Measurements from ENCODE around the gene USH2A.
"Not testable (repeated sequence)": the region's sequence is repeated elsewhere in the genome, so short reads cannot be mapped to it uniquely, and the experiment has no call there.

Gene USH2A

GRCh38 chr1:216387782-216388181 lies 35.5 kb downstream of the USH2A start:
- no peak for DNase-seq

DNA sequence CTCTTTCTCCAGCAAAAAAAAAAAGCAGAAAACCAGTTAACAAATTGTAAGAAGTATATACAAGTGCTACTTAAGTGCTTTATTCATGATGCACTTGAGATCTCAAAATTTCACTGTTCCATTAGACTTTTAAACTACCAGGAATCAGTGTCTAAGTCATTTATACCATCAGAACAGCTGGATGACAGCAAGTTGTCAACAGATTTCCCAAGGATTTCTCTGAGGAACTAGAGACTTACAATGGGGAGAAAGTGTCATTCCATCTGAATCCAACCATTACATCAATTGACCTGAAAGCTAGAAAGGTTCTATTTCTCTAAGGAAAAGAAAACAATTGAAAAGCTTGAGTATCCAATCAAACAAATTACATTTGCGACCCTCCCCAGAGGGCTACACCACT lies 43.8 kb downstream of the USH2A start:
- peak; percentile 58 for DNase-seq

DNA sequence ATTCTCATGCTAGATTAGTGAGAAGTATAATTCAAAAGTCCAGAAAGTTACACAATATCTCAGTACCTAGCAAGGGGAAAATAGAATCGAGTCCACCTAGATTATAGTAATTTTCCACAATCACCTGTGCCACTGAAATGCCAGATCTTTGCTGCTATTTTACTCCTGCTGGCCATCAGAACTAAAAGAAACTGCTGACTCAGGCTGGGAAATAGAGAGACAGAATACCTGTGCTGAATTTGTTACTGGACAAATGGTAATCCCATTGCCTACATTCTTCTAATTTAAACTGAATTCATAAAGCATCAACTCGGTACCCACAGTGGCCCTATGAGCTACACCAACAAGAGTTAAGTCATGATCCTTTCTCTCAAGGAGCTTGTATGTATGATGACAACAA lies 55.0 kb downstream of the USH2A start:
- no peak for DNase-seq

GRCh38 chr1:216366979-216367378 lies 56.3 kb downstream of the USH2A start:
- DNase-seq, result no peak

DNA sequence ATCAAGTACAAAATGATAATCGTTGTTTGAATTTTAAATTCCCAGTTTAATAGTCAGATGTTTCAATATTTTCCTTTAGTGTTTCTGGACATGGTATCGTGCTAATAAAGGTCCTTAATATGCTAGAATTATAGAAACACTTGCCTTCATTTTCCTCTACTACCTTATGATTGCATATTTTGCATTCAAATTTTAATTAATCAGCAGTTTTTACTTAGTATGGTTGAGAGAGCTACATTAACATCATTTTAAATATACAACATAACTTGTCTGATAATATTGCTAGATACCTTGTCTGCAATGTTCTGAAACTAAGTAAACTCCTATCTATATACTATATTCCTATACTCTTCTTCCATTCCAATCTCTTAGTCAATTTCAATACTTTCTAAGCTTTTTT lies 66.3 kb downstream of the USH2A start:
- no peak for DNase-seq

GRCh38 chr1:216350186-216350585 lies 73.1 kb downstream of the USH2A start:
- no peak for DNase-seq

DNA sequence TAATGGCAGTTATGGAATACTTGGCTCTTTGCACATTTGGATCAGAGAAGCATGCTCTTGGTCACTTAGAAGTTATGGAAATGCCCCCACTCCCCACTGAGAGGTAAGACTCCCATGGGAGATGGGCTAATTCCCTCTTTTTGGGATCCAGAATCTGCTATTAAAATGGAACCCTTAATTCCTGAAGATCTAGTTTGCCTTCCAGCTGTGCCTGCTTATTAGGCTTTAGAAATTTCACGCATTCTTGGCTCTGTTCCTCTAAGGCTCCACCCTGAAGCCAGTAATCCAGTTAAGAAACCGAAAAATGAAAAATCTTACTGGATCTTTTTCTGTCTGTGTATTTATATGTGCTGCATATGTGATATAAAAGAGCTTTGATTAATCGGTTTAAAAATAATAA lies 76.7 kb downstream of the USH2A start:
- DNase-seq, result no peak

GRCh38 chr1:216340542-216340941 lies 82.7 kb downstream of the USH2A start:
- DNase-seq, result not testable (repeated sequence)

- DNase-seq, result no peak
Measured at GRCh38 chr1:216332462-216332861, 90.8 kb downstream of the USH2A start.

DNA sequence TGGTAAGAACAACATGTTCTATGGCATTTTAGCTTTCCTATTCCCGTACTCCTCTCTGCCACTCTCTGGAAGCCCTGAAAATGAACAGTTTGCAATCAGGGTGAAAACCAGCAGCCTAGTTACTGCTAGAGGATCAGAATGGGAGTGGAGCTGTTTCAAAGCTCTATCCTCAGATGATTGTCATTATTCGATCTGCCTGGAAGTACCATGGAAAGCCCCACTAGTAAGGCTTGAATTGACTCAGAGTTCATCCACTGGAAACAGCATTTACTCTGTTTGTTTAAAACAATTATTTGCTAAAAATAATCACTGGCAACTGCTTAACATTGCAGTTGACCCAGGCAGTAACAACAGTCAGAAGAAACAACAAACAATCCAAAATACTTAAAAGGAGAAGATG lies 91.2 kb downstream of the USH2A start:
- no peak for DNase-seq

- DNase-seq, result no peak
Measured at GRCh38 chr1:216331211-216331610, 92.0 kb downstream of the USH2A start.

GRCh38 chr1:216330262-216330661 lies 93.0 kb downstream of the USH2A start:
- no peak for DNase-seq

GRCh38 chr1:216325946-216326345 lies 97.3 kb downstream of the USH2A start:
- DNase-seq, result no peak

DNA sequence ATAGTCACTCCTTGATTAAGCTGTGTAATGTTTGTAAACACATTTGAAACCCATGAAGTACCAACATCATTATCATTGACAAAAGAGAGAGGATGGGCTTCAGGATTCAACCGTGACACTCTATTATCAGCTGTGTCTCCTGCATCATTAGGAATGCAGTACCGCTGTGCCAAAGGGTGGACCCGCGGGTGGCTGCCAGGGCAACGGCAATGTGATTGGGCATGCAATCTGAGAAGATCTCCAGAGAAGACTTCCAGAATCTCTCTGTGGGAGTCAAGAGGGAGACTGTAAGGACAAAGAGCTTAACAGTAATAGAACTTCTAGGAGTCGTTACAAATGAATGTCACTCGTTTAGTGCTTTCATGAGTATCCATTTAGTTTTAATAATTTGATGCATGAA lies 97.9 kb downstream of the USH2A start:
- no peak for DNase-seq

GRCh38 chr1:216323344-216323743 lies 99.9 kb downstream of the USH2A start:
- no peak for DNase-seq

- no peak for DNase-seq
Measured at GRCh38 chr1:216314379-216315095, 108.7 kb downstream of the USH2A start.

DNA sequence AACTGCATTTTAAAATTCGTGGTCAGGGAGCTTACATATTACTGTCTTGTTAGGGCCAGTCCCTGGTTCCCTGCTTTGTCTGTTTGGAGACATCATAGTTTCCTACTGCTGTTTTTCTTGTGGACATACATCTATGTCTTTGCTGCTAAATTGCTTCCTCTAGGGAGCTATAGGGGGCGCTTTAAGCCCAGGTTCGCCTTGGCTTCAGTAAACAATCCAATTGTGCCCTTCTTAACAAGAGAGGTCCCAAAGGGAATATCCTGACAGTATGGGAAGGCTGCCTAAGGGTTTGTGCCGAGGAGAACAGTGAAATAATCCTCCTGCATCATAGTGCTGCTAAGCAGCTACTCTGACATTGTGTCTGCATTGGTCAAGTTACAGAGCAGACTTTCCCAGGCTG lies 112.5 kb downstream of the USH2A start:
- peak; percentile 79 for DNase-seq

DNA sequence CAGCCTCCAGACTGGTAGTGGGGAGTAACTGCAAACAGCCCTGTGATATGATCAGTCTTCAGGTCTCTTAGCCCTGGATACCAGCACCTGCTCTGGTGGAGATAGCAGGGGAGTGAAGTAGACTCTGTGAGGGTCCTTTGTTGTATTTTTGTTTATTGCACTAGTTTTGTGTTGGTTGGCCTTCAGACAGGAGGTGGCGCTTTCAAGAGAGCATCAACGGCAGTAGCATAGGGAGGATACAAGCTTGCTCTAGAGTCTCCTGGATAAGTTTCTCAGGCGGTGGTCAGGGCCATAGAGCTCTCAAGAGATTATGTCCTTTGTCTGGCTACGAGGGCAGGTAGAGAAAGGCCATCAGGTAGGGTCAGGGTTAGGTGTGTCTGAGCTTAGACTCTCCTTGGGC lies 116.4 kb downstream of the USH2A start:
- DNase-seq, result no peak

- no peak for DNase-seq
Measured at GRCh38 chr1:216303690-216304089, 119.6 kb downstream of the USH2A start.

GRCh38 chr1:216293683-216294082 lies 129.6 kb downstream of the USH2A start:
- no peak for DNase-seq

DNA sequence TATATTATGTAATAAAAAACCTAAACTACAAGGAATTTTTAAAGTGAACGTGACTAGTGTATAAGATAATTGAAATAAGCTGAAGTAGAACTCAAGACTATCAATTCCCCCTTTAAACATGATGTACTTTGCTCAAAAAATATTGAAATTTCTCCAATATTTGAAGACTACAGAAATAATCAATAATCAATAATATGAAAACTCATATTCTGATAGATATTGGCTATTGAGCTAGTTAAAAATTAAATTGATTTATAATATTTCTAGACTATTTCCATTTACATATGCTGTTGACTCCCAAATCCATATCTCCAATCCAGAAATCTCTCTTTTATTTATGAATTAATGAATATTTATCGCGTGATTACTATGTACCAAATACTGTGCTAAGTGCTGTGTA lies 133.2 kb downstream of the USH2A start:
- no peak for DNase-seq

DNA sequence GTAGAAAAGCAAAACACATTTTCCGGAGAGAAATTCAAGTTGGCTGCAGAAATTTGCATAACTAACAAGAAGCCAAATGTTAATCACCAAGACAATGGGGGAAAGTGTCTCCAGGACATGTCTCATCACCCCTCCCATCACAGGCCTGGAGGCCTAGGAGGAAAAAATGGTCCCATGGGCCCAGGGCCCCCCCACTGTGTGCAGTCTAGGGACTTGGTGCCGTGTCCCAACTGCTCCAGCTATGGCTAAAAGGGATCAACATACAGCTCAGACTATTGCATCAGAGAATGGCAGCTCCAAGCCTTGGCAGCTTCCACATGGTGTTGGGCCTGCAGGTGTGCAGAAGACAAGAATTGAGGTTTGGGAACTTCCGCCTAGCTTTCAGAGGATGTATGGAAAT lies 138.2 kb downstream of the USH2A start:
- DNase-seq, result no peak

DNA sequence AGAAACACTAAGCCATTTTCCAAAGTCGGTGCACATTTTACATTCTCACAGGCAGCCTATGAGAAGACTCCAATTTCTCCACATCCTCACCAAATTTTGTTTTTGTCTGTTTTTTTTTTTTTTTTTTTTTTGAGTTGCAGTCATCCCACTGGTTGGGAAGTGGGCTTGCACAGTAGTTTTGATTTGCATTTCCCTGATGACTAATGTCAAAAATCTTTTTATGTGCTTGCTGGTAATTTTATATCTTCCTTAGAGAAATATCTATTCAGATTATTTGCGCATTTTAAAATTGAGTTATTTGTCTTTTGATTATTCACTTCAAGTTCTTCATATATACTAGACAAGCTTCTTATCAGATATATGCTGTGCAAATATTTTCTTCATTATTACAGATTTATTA lies 141.5 kb downstream of the USH2A start:
- DNase-seq, result no peak

DNA sequence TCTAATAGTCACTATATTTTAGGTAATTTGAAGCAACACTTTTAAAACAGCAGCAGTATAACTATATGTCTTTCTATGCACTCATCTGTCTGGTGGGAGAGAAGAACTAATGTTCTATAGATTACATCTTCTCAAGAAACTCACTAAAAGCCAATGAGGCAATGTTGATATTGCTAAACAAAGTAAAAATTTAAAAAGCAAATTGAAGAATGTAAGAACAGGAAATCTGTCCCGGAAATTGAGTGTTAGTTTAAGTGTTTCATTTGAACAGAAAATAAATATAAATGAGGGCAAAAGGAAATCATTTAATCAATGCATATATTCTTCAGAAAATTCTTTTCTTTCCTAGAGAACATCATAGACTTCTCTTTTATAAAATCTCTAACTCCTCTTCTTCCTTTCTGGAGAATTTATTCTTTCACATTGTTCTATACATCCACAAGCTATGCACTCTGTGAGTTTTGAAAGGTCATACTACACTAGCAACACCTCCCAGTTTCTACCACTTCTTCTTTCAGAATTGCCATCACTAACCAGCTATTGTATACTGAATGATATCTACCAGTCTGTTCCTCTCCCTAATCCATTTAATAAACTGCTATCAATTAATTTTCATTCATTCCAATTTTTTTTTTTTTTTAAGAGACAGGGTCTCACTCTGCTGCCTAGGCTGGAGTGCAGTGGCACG lies 153.0 kb downstream of the USH2A start:
- DNase-seq, result no peak

GRCh38 chr1:216261631-216262030 lies 161.6 kb downstream of the USH2A start:
- DNase-seq, result no peak

Data from NCI-H524 treated with DMSO at 0.1 percent for 48 hours (cell line).